GM23338 (cell line): ENCODE data around the gene CALR. TPM values are rescaled to one million over a fixed set of nuclear protein-coding genes. Genes with fewer than 3 reads are reported as not detected.

ENCODE experiments used
- JUNB ChIP-seq: IDR thresholded peaks from one replicate; pipeline ENCODE4 v1.6.1; 2016; ENCODE audit warnings: antibody characterized with exemption; ENCODE audit not compliant: unreplicated experiment
- POLR2AphosphoS5 ChIP-seq: IDR thresholded peaks from 2 replicates; pipeline ENCODE4 v1.6.1; 2016; ENCODE audit warnings: antibody characterized with exemption, low read depth
- STAT1 ChIP-seq: IDR thresholded peaks from one replicate; pipeline ENCODE4 v1.6.1; 2016; ENCODE audit warnings: antibody characterized with exemption; ENCODE audit not compliant: unreplicated experiment
- ZNF114 ChIP-seq: fragments of 250-450 bp; sonication (Bioruptor Pico); IDR thresholded peaks from 2 replicates; pipeline ENCODE4 v1.5.0; 2020; ENCODE audit warnings: mild to moderate bottlenecking, moderate library complexity
- ZNF331 ChIP-seq: fragments of 250-450 bp; sonication (Bioruptor Pico); IDR thresholded peaks from 2 replicates; pipeline ENCODE4 v1.5.0; 2020; ENCODE audit warnings: low read depth, mild to moderate bottlenecking, moderate library complexity
- polyA plus RNA-seq: library from polyadenylated mRNA; unstranded; fragments of >200 nt; fragmentation: Nextera tagmentation; extraction: Ambion mirVana; gene quantifications from 2 replicates; pipeline ENCODE4 v1.2.1, GENCODE V29; 2016
- total RNA-seq: library from RNA; depleted of rRNA; stranded (reverse); fragments of >200 nt; shearing (Covaris generic); gene quantifications from 2 replicates; pipeline ENCODE4 v1.2.3, GENCODE V29; 2014
- TF ChIP-seq, protein P1 (sequence below): IDR thresholded peaks from one replicate; pipeline ENCODE4 v1.6.1; 2018; ENCODE audit warnings: antibody characterized with exemption; ENCODE audit not compliant: unreplicated experiment
- TF ChIP-seq, protein P2 (sequence below): fragments of 250-450 bp; sonication (Bioruptor Pico); IDR thresholded peaks from 2 replicates; pipeline ENCODE4 v1.5.0; 2020; ENCODE audit warnings: mild to moderate bottlenecking, moderate library complexity

The CALR gene
- total and polyA plus RNA-seq, 2 experiments from 2014 or later = 760 to 1,131 TPM

DNA sequence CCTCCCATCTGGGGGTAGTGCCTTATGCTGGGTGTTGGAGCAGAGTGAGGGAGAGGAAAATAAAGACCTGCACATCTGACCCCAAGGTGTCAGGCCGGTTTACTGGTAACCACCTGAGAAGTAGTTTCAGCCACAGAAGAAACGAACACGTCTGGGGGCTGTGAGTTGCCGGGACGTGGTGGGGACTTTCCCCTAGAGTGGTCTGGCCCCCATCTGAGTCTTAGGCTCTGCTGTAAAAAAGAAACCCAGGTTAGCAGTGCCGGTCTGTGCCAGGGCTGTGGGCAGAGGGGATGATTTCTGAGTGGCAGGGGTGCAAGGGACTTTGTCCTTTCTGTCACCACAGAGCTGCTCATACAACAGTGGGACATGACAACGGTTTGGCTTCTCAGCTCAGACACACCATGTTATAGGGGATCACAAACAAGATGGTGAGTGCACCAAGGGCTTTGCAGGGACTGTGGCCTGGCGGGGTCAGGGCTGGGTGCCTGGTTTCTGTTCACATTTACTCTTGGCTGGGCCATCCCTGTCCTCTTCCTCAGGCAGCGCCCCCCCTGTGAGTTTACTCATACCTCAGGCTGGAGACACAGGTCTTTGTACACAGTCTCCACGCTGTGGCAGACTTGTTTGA is 38.4 kb upstream of the CALR start (continued):
- TF ChIP-seq, protein P1, sequence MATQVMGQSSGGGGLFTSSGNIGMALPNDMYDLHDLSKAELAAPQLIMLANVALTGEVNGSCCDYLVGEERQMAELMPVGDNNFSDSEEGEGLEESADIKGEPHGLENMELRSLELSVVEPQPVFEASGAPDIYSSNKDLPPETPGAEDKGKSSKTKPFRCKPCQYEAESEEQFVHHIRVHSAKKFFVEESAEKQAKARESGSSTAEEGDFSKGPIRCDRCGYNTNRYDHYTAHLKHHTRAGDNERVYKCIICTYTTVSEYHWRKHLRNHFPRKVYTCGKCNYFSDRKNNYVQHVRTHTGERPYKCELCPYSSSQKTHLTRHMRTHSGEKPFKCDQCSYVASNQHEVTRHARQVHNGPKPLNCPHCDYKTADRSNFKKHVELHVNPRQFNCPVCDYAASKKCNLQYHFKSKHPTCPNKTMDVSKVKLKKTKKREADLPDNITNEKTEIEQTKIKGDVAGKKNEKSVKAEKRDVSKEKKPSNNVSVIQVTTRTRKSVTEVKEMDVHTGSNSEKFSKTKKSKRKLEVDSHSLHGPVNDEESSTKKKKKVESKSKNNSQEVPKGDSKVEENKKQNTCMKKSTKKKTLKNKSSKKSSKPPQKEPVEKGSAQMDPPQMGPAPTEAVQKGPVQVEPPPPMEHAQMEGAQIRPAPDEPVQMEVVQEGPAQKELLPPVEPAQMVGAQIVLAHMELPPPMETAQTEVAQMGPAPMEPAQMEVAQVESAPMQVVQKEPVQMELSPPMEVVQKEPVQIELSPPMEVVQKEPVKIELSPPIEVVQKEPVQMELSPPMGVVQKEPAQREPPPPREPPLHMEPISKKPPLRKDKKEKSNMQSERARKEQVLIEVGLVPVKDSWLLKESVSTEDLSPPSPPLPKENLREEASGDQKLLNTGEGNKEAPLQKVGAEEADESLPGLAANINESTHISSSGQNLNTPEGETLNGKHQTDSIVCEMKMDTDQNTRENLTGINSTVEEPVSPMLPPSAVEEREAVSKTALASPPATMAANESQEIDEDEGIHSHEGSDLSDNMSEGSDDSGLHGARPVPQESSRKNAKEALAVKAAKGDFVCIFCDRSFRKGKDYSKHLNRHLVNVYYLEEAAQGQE = no peak
- TF ChIP-seq STAT1 (no peak), ZNF114 (CRISPR knock-in tag) (no peak), JUNB (no peak), POLR2AphosphoS5 (no peak), ZNF331 (CRISPR knock-in tag) (no peak)
- TF ChIP-seq, protein P2, sequence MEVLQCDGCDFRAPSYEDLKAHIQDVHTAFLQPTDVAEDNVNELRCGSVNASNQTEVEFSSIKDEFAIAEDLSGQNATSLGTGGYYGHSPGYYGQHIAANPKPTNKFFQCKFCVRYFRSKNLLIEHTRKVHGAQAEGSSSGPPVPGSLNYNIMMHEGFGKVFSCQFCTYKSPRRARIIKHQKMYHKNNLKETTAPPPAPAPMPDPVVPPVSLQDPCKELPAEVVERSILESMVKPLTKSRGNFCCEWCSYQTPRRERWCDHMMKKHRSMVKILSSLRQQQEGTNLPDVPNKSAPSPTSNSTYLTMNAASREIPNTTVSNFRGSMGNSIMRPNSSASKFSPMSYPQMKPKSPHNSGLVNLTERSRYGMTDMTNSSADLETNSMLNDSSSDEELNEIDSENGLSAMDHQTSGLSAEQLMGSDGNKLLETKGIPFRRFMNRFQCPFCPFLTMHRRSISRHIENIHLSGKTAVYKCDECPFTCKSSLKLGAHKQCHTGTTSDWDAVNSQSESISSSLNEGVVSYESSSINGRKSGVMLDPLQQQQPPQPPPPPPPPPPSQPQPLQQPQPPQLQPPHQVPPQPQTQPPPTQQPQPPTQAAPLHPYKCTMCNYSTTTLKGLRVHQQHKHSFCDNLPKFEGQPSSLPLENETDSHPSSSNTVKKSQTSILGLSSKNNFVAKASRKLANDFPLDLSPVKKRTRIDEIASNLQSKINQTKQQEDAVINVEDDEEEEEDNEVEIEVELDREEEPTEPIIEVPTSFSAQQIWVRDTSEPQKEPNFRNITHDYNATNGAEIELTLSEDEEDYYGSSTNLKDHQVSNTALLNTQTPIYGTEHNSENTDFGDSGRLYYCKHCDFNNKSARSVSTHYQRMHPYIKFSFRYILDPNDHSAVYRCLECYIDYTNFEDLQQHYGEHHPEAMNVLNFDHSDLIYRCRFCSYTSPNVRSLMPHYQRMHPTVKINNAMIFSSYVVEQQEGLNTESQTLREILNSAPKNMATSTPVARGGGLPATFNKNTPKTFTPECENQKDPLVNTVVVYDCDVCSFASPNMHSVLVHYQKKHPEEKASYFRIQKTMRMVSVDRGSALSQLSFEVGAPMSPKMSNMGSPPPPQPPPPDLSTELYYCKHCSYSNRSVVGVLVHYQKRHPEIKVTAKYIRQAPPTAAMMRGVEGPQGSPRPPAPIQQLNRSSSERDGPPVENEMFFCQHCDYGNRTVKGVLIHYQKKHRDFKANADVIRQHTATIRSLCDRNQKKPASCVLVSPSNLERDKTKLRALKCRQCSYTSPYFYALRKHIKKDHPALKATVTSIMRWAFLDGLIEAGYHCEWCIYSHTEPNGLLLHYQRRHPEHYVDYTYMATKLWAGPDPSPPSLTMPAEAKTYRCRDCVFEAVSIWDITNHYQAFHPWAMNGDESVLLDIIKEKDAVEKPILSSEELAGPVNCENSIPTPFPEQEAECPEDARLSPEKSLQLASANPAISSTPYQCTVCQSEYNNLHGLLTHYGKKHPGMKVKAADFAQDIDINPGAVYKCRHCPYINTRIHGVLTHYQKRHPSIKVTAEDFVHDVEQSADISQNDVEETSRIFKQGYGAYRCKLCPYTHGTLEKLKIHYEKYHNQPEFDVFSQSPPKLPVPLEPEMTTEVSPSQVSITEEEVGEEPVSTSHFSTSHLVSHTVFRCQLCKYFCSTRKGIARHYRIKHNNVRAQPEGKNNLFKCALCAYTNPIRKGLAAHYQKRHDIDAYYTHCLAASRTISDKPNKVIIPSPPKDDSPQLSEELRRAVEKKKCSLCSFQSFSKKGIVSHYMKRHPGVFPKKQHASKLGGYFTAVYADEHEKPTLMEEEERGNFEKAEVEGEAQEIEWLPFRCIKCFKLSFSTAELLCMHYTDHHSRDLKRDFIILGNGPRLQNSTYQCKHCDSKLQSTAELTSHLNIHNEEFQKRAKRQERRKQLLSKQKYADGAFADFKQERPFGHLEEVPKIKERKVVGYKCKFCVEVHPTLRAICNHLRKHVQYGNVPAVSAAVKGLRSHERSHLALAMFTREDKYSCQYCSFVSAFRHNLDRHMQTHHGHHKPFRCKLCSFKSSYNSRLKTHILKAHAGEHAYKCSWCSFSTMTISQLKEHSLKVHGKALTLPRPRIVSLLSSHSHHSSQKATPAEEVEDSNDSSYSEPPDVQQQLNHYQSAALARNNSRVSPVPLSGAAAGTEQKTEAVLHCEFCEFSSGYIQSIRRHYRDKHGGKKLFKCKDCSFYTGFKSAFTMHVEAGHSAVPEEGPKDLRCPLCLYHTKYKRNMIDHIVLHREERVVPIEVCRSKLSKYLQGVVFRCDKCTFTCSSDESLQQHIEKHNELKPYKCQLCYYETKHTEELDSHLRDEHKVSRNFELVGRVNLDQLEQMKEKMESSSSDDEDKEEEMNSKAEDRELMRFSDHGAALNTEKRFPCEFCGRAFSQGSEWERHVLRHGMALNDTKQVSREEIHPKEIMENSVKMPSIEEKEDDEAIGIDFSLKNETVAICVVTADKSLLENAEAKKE (CRISPR knock-in tag) = no peak
